Parathyroid adenoma (tissue), 2 donors: ENCODE results near the gene KIF26B.

Experiments
- H2AFZ ChIP-seq: fragments of 300-600 bp; sonication (generic); one replicate; pipeline ENCODE4 v1.7.0; 2017; ENCODE audit warnings: antibody characterized with exemption, mild to moderate bottlenecking
- H3K27ac ChIP-seq: fragments of 300-600 bp; sonication (generic); one replicate; pipeline ENCODE4 v1.7.0; 2017
- H3K27me3 ChIP-seq: fragments of 300-600 bp; sonication (generic); one replicate; pipeline ENCODE4 v1.7.0; 2017; ENCODE audit warnings: low read length; ENCODE audit not compliant: control insufficient read depth, insufficient read depth
- H3K36me3 ChIP-seq: fragments of 300-600 bp; sonication (generic); one replicate; pipeline ENCODE4 v1.7.0; 2017; ENCODE audit warnings: low read length; ENCODE audit not compliant: control insufficient read depth, insufficient read depth
- H3K4me1 ChIP-seq: fragments of 300-600 bp; sonication (generic); one replicate; pipeline ENCODE4 v1.7.0; 2017; ENCODE audit warnings: control low read depth
- H3K4me2 ChIP-seq: fragments of 300-600 bp; sonication (generic); one replicate; pipeline ENCODE4 v1.7.0; 2017; ENCODE audit warnings: low read length
- H3K4me3 ChIP-seq: fragments of 300-600 bp; sonication (generic); one replicate; pipeline ENCODE4 v1.7.0; 2017; ENCODE audit warnings: low read depth, low read length
- H3K79me2 ChIP-seq: fragments of 300-600 bp; sonication (generic); one replicate; pipeline ENCODE4 v1.7.0; 2017; ENCODE audit warnings: control low read depth
- H3K9ac ChIP-seq: fragments of 300-600 bp; sonication (generic); one replicate; pipeline ENCODE4 v1.7.0; 2017; ENCODE audit warnings: mild to moderate bottlenecking
- H3K9me3 ChIP-seq: fragments of 300-600 bp; sonication (generic); one replicate; pipeline ENCODE4 v1.7.0; 2017; ENCODE audit warnings: low read length; ENCODE audit not compliant: control insufficient read depth
- CTCF ChIP-seq: fragments of 300-600 bp; sonication (generic); IDR thresholded peaks from one replicate; pipeline ENCODE4 v1.7.0; 2017; ENCODE audit warnings: antibody characterized with exemption, mild to moderate bottlenecking
- donor health status: primary hyperparathyroidism.

The KIF26B gene

DNA sequence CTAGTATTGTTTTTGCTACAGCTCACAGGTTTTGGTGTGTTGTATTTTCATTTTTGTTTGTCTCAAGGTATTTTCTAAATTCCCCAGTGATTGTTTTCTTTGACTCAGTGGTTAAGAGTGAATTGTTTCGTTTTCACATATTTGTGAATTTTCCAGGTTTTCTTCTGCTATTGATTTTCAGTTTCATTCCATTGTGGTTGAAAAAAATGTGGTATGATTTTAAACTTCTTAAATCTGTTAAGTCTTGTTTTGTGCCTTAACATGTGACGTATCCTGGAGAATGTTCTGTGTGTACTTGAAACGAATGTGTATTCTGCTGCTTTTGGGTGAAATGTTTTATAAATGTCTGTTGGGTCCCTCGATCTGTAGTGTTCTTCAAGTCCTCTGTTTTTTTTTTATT is 117.9 kb downstream of the KIF26B start:
- H3K4me2 ChIP-seq = no peak overlapping the region
- no peaks in the 10 kb centered on the region for H3K36me3 ChIP-seq
- H3K27me3 ChIP-seq = no peaks in the 10 kb centered on the region
- H3K4me3 ChIP-seq = no peak overlapping the region
- TF ChIP-seq CTCF = no peak
- no peak overlapping the region for H3K9ac ChIP-seq
- no peaks in the 10 kb centered on the region for H3K4me1 ChIP-seq
- no peak overlapping the region for H3K27ac ChIP-seq
- no peak overlapping the region for H2AFZ ChIP-seq
- H3K79me2 ChIP-seq = no peaks in the 10 kb centered on the region
- no peaks in the 10 kb centered on the region for H3K9me3 ChIP-seq

GRCh38 chr1:245276445-245276844 is 121.7 kb downstream of the KIF26B start:
- no peak for TF ChIP-seq CTCF

GRCh38 chr1:245277276-245277675 is 122.5 kb downstream of the KIF26B start:
- Histone ChIP-seq H3K4me2 (no peak overlapping the region), H3K27ac (no peak overlapping the region), H3K4me3 (no peak overlapping the region), H2AFZ (no peak overlapping the region), H3K9ac (no peak overlapping the region), H3K4me1 (no peaks in the 10 kb centered on the region), H3K79me2 (no peaks in the 10 kb centered on the region), H3K36me3 (no peaks in the 10 kb centered on the region), H3K9me3 (no peaks in the 10 kb centered on the region), H3K27me3 (no peaks in the 10 kb centered on the region)
- TF ChIP-seq CTCF = no peak

More at GRCh38 chr1:245276445-245276844, 121.7 kb downstream of the KIF26B start:
- H3K79me2 ChIP-seq = no peaks in the 10 kb centered on the region
- H3K36me3 ChIP-seq = no peaks in the 10 kb centered on the region
- H3K27ac ChIP-seq = no peak overlapping the region
- H3K9me3 ChIP-seq = no peaks in the 10 kb centered on the region
- H3K4me3 ChIP-seq = no peak overlapping the region
- no peaks in the 10 kb centered on the region for H3K27me3 ChIP-seq
- no peak overlapping the region for H2AFZ ChIP-seq
- H3K9ac ChIP-seq = no peak overlapping the region
- H3K4me1 ChIP-seq = no peaks in the 10 kb centered on the region
- H3K4me2 ChIP-seq = no peak overlapping the region

DNA sequence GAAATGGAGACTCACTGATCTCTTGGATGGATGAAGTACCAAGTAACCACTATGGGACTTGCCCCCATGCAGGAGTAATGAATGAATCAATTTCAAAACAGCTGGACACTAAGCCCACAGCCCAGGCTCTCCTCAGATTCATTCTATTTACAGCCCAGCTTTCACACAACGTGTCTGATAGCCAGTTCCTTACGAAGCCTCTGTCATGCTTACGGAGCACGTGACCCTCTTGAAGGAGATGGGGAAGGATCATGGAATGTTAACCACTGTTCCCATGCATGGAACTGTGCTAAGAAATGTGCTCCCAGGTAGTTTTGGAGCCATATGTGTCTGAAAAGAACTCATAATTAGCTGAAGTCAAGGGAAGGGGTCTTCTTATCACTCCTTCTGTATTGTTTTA is 124.1 kb downstream of the KIF26B start:
- Histone ChIP-seq H3K27ac (no peak overlapping the region), H3K4me3 (no peak overlapping the region), H3K27me3 (no peaks in the 10 kb centered on the region)

More for the DNA sequence above, 124.1 kb downstream of the KIF26B start:
- Histone ChIP-seq H3K9ac (no peak overlapping the region), H3K9me3 (no peaks in the 10 kb centered on the region), H2AFZ (no peak overlapping the region), H3K36me3 (no peaks in the 10 kb centered on the region), H3K79me2 (no peaks in the 10 kb centered on the region), H3K4me2 (no peak overlapping the region), H3K4me1 (no peaks in the 10 kb centered on the region)
- TF ChIP-seq CTCF = no peak
